HG02973 (cell line): ENCODE results near the gene ACSM2B.
"Not testable (repeated sequence)": the region's sequence is repeated elsewhere in the genome, so short reads cannot be mapped to it uniquely, and the experiment has no call there.

Experiments
- ATAC-seq: cut with Tn5 transposase; IDR thresholded peaks from one replicate; pipeline ENCODE4 v1.9.1; 2021; ENCODE audit warnings: moderate library complexity; ENCODE audit not compliant: unreplicated experiment

ACSM2B gene

GRCh38 chr16:20538687-20539086 is 37.5 kb downstream of the ACSM2B start:
- no peak for ATAC-seq

DNA sequence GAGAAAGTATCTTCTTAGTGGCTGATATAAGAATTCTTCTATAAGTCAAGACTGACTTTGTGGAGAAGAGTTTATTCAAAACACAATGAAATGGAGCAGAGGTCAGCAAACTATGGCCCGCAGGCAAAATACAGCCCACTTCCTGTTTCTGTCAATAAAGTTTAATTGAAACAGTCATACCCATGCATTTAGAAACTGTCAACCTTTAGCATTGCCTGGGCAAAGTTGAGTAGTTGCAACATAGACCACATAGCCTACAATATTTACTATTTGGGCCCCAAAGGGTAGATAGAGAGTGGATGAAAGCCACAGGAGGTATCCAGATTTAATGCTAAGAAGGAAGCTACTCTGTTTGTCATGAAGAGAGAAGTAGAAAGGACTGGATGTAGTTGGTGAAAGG is 38.0 kb downstream of the ACSM2B start:
- ATAC-seq: no peak

DNA sequence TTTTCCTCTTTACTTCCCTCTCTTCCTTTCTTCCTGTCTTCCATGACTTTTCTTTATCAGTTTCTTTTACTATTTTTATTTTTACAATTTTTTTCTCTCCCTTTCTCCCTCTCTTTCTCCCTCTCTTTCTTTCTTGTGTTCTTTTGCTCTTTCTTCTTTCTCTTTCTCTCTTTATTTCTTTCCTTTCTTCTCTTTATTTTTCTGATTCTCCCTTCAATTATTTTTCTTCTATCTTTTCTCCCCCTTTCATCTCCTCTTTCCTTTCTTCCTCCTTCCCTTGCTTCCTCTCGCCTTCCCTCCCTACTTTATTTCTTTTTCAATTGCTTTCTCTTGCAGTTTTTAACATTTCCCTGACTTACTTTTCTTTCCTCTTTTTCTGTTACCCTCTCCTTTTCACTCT is 39.5 kb downstream of the ACSM2B start:
- not testable (repeated sequence) for ATAC-seq

- ATAC-seq: not testable (repeated sequence)
Measured at GRCh38 chr16:20532284-20532792, 43.8 kb downstream of the ACSM2B start.

- ATAC-seq: not testable (repeated sequence)
Measured at GRCh38 chr16:20531795-20532194, 44.4 kb downstream of the ACSM2B start.

DNA sequence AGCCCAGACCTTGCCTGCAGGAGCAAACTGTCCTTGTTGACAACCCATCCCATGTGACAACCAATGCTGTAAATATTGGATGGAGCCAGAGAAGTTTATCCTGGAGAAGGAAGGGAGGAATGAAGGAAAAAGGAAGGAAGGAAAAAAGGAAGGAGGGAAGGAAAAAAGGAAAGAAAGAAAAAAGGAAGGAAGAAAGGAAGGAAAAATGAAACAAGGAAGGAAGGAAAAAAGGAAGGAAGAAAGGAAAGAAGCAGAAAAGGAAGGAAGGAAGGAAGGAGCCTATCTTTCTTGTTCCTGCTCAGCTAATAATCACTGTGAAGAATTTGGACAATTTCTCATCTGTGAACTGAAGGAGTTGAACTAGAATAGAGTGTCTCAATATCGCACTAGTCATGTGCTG is 56.1 kb downstream of the ACSM2B start:
- no peak for ATAC-seq

DNA sequence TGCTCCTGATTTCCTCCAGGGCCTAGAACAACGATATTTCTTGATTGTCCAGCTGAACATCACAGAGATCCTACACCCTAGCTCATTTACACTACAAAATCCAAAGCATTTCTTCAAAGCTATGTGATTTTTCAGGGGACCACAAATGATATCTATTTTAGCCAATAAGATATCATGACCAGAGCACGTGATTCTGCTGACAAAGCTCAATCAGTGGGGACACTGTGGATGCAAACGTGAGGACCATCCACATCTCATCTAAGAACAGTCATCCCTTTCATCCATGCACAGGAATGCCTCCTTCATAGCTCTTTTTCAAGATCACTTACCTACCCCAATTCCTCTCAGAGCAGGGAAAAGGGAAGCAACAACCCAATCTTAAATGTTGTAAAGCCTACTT is 56.9 kb downstream of the ACSM2B start:
- no peak for ATAC-seq

DNA sequence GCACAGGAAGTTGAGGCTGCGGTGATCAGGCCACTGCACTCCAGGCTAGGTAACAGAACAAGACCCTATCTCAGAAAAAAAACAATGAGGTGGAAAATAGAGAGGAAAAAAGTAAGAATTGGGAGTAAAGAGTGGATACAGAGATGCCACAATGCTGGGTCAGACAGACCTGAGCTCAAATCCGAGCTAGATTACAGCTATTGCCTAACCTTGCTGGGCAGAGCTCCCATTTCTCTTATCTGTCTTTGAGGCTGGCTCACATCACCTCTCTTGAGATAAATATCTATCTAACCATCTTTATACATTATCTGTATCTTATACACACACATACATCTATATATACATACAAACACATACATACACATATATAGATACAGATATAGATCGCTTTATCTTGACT is 59.0 kb downstream of the ACSM2B start:
- ATAC-seq: no peak

GRCh38 chr16:20515688-20516090 is 60.5 kb downstream of the ACSM2B start:
- ATAC-seq: no peak

DNA sequence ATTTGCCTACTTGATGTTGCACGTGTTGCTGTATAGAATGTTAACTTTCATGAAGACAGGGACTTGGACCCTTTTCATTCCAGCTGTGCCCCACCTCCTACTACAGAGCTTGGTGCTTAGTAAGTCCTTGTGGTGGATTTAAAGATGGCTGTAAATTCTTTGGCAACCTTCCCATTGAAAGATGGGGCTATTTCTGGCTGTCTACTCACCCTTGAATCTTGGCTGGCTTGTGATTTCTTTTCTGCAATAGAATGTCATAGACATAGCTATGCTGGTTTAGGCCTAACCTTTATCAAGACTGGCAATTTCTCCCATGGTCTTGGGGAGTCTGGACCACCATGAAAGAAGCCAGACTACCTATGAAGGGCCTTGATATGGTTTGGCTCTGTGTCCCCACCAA is 65.8 kb downstream of the ACSM2B start:
- no peak for ATAC-seq

GRCh38 chr16:20507280-20507679 is 68.9 kb downstream of the ACSM2B start:
- ATAC-seq: no peak

DNA sequence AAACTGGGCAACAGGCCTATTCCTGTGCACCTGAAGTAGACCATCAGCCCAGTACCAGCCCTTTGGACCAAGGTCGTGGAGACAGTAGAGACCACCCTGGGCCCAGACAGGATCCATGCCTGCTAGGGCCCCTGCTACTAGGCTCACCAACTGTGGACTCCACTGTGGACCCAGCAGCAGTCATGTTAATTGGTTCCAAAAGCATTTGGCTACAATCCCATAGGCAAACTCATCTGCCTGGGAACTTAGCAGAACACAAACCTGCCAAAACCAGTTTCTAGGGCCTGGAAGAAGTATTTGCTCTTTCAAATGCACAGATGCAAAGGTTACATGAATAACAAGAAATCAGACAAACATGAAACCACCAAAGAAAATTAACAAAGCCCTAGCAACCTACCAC is 71.7 kb downstream of the ACSM2B start:
- no peak for ATAC-seq

DNA sequence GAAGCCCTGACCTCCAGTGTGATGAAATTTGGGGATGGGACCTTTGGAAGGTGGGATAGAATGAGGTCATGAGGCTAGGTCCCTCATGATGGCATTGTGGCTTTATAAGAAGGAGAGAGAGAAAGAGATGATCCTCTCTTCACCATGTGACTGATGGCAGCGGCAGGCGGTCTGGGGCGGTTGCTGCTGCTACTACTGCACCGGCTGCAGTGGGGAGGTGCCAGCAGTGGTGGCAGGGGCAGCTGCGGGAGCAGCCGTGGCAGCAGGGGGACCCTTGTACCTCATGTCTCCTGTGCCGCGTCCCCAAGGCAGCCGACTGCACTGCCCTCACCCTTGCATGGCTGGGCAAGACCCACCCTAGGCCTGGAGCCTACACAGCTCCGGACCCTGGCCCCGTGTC is 84.7 kb downstream of the ACSM2B start:
- not testable (repeated sequence) for ATAC-seq

GRCh38 chr16:20490994-20491393 is 85.2 kb downstream of the ACSM2B start:
- ATAC-seq: not testable (repeated sequence)
